Measurements from ENCODE around the gene KCNMB1. TPM values are rescaled to one million over a fixed set of nuclear protein-coding genes. Genes with fewer than 3 reads are reported as not detected.

Gene KCNMB1
- total and polyA plus RNA-seq, 2 donors (not counting 1 experiment from before 2014, with no cell fraction given), result 0.06 TPM; not detected in 1

- Histone ChIP-seq H3K9ac (ENCODE audit: low read length) (no peak overlapping the region), H3K79me2 (ENCODE audit: control insufficient read depth, insufficient read depth, low read length) (no peaks in the 10 kb centered on the region), H3K27me3 (replicated peaks in 1 of 4; ENCODE audit: control extremely low read depth in 1 of 4, control insufficient read depth in 3 of 4, insufficient read depth in 4 of 4, low read length in 3 of 4) (peaks cover 0 to 3% (median 0%) of the 10 kb centered on the region in 4 experiments), H4K20me1 (ENCODE audit: control insufficient read depth, insufficient read depth, low read length, poor library complexity, severe bottlenecking) (no peaks in the 10 kb centered on the region), H3K4me2 (replicated peaks; ENCODE audit: low read depth, low read length, poor library complexity, severe bottlenecking) (no peak overlapping the region), H3K27ac (ENCODE audit: low read length in 2 of 2) (no peak overlapping the region), H3K4me1 (ENCODE audit: control insufficient read depth in 2 of 2, insufficient read depth in 2 of 2, low read length in 2 of 2) (peaks cover 30 to 34% of the 10 kb centered on the region in 2 donors), H2AFZ (ENCODE audit: insufficient read depth, low read depth, low read length, poor library complexity, severe bottlenecking) (no peak overlapping the region), H3K36me3 (replicated peaks in 1 of 2; ENCODE audit: control extremely low read depth in 1 of 2, control insufficient read depth in 1 of 2, extremely low read depth in 1 of 2, insufficient read depth in 2 of 2, low read length in 1 of 2) (no peaks in the 10 kb centered on the region), H3K9me3 (ENCODE audit: control extremely low read depth in 1 of 3, control insufficient read depth in 2 of 3, insufficient read depth in 1 of 3, low read length in 2 of 3) (no peaks in the 10 kb centered on the region), H3K4me3 (ENCODE audit: control extremely low read depth in 1 of 5, extremely low read depth in 1 of 5, insufficient read depth in 1 of 5, low read depth in 2 of 5, low read length in 4 of 5) (no peak overlapping the region)
- ATAC-seq (ENCODE audit: low read depth) (no peak), DNase-seq (no peak)
- Mint-ChIP-seq H3K4me1 (peaks cover 38% of the 10 kb centered on the region), H3K27ac (no peak overlapping the region), H3K4me3 (no peak overlapping the region), H3K9me3 (ENCODE audit: insufficient read depth) (no peaks in the 10 kb centered on the region), H3K27me3 (peaks cover 27% of the 10 kb centered on the region)
- CTCF ChIA-PET, result interaction anchor here (0.5 to 1.2 kb wide), 3 partner anchors 20 to 164 kb away, joined by 3 to 4 read pairs (median 3); no protein-coding TSS in a partner anchor
- POLR2A ChIA-PET, result no interaction called here
- no peak for TF ChIP-seq EZH2 (IDR thresholded peaks at IDR 0.05; ENCODE audit: borderline replicate concordance, insufficient read depth, low read depth, low read length, poor library complexity, severe bottlenecking)
- TF ChIP-seq CTCF (IDR thresholded peaks at IDR 0.05), result no peak
- intact Hi-C loops (cut with micrococcal nuclease), result no loop called here
- WGBS (ENCODE audit: insufficient coverage), result 75% methylated on average over 2 of the region's 5 CpGs
Observed at GRCh38 chr5:170390472-170390871, 1.3 kb upstream of the KCNMB1 start.

- POLR2A ChIA-PET, result no interaction called here
- DNase-seq (no peak), ATAC-seq (ENCODE audit: low read depth) (no peak)
- H3K4me3 Mint-ChIP-seq, result no peak overlapping the region
- no peak overlapping the region for H3K27ac ChIP-seq (ENCODE audit: low read length in 2 of 2)
- no peaks in the 10 kb centered on the region for H3K79me2 ChIP-seq (ENCODE audit: control insufficient read depth, insufficient read depth, low read length)
- no peaks in the 10 kb centered on the region for H3K9me3 ChIP-seq (ENCODE audit: control extremely low read depth in 1 of 3, control insufficient read depth in 2 of 3, insufficient read depth in 1 of 3, low read length in 2 of 3)
- H2AFZ ChIP-seq (ENCODE audit: insufficient read depth, low read depth, low read length, poor library complexity, severe bottlenecking), result peak overlapping the region; percentile 31
- TF ChIP-seq EZH2 (IDR thresholded peaks at IDR 0.05; ENCODE audit: borderline replicate concordance, insufficient read depth, low read depth, low read length, poor library complexity, severe bottlenecking), result no peak
- TF ChIP-seq CTCF (IDR thresholded peaks at IDR 0.05), result no peak
- peaks cover 21 to 24% of the 10 kb centered on the region in 2 donors for H3K4me1 ChIP-seq (ENCODE audit: control insufficient read depth in 2 of 2, insufficient read depth in 2 of 2, low read length in 2 of 2)
- 62% methylated on average over 3 of the region's 4 CpGs for WGBS (ENCODE audit: insufficient coverage)
- intact Hi-C loops (cut with micrococcal nuclease), result no loop called here
- H3K9ac ChIP-seq (ENCODE audit: low read length), result no peak overlapping the region
- peaks cover 29% of the 10 kb centered on the region for H3K4me1 Mint-ChIP-seq
- CTCF ChIA-PET, result no interaction called here
- H3K27me3 Mint-ChIP-seq, result peaks cover 31% of the 10 kb centered on the region
- H3K36me3 ChIP-seq (replicated peaks in 1 of 2; ENCODE audit: control extremely low read depth in 1 of 2, control insufficient read depth in 1 of 2, extremely low read depth in 1 of 2, insufficient read depth in 2 of 2, low read length in 1 of 2), result no peaks in the 10 kb centered on the region
- H4K20me1 ChIP-seq (ENCODE audit: control insufficient read depth, insufficient read depth, low read length, poor library complexity, severe bottlenecking), result no peaks in the 10 kb centered on the region
- H3K4me3 ChIP-seq (ENCODE audit: control extremely low read depth in 1 of 5, extremely low read depth in 1 of 5, insufficient read depth in 1 of 5, low read depth in 2 of 5, low read length in 4 of 5), result no peak overlapping the region
- peaks cover 0 to 3% (median 0%) of the 10 kb centered on the region in 4 experiments for H3K27me3 ChIP-seq (replicated peaks in 1 of 4; ENCODE audit: control extremely low read depth in 1 of 4, control insufficient read depth in 3 of 4, insufficient read depth in 4 of 4, low read length in 3 of 4)
- no peak overlapping the region for H3K27ac Mint-ChIP-seq
- no peaks in the 10 kb centered on the region for H3K9me3 Mint-ChIP-seq (ENCODE audit: insufficient read depth)
- no peak overlapping the region for H3K4me2 ChIP-seq (replicated peaks; ENCODE audit: low read depth, low read length, poor library complexity, severe bottlenecking)
Observed at GRCh38 chr5:170389550-170389892, 354 bp upstream of the KCNMB1 start.

Data from B cell (primary cell).